ENCODE measurements around the gene PI16.
"Not testable (repeated sequence)": the region's sequence is repeated elsewhere in the genome, so short reads cannot be mapped to it uniquely, and the experiment has no call there.

PI16 gene

GRCh38 chr6:36976509-36976908 lies 22.0 kb downstream of the PI16 start:
- no peak for DNase-seq

DNA sequence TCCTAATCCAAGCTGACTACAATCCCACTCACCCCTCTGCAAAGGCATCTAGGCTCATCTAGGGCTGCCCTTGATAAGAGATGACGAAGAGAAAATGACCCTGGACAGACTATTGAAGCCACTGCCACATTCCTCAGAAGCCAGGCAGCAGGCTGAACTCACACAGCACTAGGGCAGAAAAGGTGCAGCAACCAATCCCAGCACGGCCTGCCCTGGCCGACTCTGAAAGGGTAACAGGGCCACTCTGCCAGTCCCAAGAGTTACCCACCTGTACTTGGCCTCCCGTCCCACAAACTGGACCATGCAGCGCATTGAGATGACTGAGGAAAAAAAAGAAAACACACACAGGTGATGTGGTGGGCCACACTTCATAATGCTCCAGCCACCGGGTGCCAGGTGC lies 22.4 kb downstream of the PI16 start:
- DNase-seq: no peak

GRCh38 chr6:36977470-36977941 lies 23.0 kb downstream of the PI16 start:
- DNase-seq: no peak

DNA sequence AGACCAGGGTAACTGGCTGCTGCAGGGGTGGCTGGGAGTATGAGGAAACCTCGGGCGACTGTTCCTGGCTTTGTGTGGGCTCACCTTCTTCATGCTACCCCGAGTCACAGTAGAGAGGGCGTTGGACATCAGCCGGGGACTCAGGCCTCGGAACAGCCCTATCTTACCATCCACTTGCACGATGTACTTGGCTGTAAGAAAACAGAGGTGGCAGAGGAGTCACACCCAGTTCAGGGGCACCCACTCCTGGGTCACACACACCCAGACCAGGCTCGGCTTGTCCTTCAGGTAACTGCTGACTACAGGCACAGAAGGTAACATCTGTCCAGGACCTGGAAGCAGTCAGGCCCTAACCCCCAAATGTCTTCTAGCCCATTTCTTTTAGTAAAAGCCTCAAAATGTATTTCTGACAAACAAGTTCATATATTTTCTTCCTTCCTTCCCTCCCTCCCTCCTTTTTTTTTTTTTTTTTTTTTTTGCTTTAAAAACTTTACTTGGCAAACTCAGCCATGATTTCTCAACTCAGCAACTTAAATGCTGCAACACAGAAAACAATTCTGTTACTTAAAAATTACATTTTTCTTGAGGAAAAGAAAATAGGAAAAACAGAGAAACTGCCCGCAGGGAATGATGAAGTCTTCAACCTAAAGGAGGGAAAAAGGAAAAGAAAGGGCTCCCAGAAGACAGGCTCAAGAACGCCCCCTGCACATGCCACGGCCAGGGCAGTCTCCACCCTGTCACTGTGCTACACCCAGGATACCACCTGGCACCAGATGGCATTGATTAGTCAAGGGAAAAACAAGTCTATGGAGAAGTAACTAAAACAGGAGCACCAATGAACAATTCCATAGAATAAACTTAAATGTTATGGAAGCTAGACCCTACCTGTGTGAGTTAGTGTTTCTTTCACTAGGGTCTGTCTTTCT lies 24.1 kb downstream of the PI16 start:
- DNase-seq: no peak

DNA sequence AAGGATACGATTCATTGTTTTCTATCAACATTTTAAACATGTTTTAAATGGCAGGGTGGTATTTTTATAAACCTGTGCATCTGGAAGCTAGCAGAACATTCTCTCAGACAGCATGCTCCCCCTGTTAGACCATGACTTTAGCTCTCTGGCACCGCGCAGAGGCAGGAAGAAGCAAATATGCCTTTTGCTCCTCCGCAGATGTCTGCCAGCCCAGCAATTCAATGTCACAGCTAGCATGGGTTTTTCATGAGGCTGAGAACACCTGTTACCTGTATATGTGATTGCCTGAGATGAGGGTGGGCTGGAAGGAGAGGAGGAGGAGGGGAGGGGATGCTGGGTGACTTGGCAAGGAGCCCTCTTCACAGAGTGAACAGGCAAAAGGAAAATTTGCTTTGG lies 24.8 kb downstream of the PI16 start:
- no peak for DNase-seq

- DNase-seq: no peak
Observed at GRCh38 chr6:36980129-36980528, 25.6 kb downstream of the PI16 start.

- DNase-seq: no peak
Observed at GRCh38 chr6:36980876-36981619, 26.5 kb downstream of the PI16 start.

DNA sequence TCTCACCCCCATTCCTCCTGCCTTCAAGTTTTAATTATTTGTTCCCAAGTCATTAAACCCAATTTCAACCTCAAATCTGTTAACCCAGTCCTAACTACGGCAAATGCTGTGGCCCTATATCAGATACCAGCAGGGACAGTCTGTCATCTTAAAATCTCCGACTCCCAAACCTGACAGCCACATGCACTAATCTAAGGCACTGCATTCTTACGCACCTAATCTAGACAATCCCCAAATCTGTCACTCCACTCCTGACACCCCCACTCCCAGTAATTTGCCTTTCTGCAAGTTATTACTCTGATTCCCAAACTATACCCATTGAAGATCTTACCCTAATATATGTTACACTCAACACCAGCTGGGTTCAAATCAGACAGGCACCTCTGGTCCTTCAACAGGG lies 29.0 kb downstream of the PI16 start:
- DNase-seq: no peak

DNA sequence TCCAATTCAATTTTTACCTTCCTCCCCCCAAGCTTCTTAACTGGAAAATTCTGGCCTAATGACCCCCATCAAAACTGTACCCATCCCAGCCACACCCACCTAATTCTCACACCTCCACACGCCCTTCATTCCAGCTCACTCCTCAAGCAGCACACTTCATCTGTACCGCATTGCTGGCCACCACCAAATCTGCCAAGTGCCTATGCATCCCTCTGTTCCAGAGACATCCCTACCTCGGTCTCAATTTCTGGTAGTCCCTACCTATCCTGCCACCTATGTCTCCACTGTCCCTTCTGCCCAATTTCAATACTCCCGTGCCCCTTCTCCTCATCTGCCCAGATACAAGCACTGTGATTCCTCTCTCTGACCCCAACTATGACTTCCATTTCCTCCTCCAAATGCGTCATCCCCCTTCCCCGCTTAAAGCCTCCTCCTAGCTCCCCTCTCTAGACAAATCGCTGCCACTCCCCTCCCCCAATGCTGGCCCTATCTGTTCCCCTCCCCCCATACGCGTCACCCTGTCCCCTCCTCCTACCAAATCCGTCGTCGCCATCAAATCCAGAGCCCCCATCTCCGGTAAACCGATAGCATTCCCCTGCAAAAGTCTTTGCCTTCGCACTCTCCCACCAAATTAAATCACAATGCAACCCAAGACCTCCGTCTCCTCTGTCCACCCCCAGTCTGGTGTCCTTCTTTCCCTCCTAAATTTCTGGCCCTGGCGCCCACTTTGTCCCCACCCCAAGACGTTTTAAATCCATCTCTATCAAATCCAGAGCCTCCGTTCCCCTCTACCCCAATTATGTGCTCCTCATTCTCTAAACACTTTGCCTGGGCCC lies 30.3 kb downstream of the PI16 start:
- DNase-seq: peak; percentile 24

GRCh38 chr6:36985417-36985807 lies 30.9 kb downstream of the PI16 start:
- no peak for DNase-seq

DNA sequence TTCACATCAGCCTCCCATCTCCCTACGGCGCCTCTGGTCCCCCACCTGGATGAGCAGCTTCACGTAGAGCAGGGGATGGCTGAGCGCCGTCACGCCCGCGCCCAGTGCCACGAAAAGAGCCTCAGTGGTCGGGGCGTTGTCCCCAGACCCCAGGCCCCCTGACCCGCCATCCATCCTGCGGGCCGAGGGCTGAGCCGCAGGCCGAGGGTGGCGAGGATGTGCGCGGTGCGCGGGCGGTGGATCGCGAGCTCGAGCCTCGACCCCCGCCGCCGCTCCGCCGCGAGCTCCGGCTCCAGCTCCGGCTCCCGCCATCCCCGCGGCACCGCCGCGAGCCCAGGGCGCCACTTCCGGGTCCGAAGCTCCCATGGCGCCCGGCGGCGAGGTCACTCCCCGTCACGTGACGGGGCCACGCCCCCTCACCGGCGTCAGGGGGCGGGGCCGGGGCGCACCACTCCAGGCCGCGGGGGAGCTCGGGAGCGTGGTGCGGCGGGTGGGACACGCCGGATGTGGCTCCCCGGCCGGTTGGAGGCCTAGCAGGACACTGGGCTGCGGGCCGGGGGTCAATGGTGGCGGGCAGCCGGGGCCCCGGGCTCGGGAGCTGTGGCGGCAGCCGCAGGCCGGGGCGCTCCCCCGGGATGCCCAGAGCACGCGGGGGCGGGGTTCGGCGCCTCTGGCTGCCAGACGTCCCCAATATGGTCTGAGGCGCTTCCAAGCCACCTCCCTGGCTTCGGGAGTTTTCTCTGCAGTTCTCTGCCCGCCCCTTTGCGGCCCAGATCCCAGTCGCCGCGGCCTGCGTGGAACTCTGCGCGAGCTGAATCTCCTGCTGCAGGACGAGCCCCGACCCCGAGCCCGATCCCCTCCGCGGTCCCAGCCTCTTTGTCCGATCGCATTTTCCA lies 31.5 kb downstream of the PI16 start, which contains the start of gene MTCH1:
MTCH1 (minus strand) TSS at position 389 of the 896 bp plus-strand sequence; CDS start at position 366, 23 bp downstream.
- peak; percentile 80 for DNase-seq

GRCh38 chr6:36986704-36987047 lies 32.1 kb downstream of the PI16 start:
- no peak for DNase-seq

DNA sequence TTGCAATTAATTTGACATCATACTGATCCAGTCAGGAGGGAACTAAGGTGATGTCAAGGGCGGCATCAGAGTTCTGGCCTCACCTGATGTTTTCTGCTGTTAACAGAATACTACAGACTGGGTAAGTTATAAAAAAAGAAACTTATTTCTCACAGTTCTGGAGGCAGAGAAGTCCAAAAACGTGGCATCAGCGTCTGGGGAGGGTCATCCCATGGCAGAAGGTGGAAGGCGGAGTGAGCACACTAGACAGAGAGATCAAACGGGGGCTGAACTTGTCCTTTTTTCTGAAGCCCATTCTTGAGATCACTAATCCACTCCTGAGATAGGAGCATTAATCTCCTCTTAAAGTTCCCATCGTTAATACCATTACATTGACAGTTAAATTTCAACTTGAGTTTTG lies 34.7 kb downstream of the PI16 start:
- DNase-seq: no peak

DNA sequence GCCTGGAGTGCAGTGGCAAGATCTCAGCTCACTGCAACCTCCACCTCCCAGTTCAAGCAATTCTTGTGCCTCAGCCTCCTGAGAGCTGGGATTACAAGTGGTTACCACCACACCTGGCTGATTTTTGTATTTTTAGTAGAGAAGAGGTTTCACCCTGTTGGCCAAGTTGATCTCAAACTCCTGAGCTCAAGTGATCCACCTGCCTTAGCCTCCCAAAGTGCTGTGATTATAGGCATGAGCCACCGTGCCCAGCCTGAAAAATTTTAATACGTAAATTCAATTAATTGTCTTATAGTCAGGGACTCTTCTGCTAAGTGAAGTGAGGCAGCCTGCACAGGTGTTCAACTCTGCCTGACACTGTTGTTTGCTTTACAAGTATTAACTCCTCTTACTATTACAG lies 35.9 kb downstream of the PI16 start:
- not testable (repeated sequence) for DNase-seq

DNA sequence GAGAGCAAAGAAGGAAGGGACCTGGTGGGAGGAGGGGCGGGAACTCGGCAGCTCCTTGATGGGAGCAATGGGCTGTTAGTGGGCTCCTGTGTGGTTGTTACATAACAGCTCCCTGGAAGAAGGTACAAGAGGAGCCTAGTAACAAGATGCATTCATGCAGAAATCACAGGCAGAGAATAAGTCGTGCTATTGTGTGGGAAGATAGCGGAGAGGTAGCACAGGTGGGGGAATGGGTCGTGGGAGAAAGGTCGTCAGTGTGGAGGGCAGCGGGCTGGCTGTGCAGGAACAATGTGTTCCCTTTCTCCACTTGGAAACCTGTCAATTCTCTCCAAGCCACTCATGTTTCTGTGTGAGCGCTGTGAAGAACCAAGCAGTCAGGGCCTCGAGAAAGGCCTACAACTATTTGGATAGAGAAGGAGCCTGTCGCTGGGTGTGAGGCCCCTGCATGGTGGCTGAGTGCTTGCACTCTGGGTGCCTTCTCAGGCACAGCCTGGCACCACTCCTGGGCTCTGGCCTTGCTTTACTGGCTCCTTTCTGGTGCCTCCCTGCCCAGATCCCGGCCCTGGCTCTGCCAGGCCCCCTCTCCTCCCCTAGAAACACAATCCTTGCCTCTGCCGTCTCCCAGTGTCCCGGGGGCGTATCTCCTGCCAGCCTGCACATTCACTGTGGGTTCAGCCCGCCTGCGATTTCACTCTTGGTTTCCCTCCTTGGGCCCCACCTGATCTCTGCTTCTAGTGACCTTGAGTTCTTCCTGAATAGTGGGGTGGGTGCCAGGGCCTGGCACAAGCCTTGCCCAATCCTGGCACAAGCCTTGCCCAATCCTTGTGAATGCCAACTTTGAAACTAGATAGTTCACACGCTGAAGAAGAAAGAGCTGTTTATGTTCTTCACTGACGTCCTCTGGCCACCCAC lies 43.5 kb downstream of the PI16 start:
- no peak for DNase-seq

- no peak for DNase-seq
Observed at GRCh38 chr6:36998723-36999038, 44.1 kb downstream of the PI16 start.

DNA sequence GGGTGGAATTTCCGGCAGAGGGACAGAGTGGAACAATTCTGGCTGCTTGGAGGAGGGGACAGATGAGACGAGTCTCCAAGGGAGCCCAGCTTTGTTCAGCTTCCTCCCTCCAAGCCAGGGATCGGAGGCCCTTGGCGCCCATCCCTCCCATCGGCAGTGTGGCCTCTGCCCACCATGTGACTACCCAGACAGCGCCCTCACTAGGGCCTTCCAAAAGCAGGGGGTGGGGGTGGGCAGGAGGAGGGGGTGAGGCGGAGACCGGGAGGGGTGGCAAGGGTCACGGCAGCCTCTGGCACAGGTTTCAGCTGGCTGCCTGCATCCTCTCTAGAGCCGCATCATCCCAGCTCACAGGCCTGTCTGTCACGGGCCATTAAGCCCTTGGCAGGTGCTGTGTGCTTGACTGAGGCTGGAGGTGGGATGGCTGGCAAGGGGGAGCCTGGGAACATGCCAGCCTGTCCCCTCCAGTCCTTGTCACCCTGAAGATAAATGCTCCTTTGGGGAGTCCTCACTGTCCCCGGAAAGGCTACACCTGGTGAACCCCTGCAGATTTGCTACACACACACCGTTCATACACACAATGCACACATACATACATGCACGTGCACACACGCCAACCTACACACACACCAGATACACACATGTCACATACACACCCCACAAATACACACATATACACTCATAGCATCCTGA lies 44.7 kb downstream of the PI16 start:
- no peak for DNase-seq

DNA sequence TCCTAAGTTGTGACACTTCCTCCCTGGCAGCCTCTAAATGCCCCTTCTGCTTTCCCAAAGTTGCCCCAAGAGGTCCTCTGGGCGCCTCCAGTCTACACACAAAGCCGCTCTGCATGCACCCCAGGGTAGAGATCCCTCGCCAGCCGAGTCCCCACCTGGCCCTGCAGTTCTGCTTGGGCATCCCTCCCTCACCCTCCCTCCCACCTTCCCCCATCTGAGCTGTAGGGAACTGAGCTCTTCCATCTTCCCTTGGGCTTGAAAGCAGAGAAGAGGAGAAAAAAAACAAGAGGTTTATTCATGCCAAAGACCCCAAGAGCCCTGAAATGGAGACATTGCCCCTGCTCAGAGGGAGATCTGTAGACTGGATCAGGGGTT lies 45.2 kb downstream of the PI16 start:
- no peak for DNase-seq

GRCh38 chr6:37004044-37004980 lies 49.8 kb downstream of the PI16 start:
- no peak for DNase-seq

All from activated CD4-positive, alpha-beta T cell treated with anti-CD3 and anti-CD28 coated beads for 1 hour (primary cell).